ENCODE measurements around the gene VPS36.

GRCh38 chr13:52374389-52374788, 76.0 kb downstream of the VPS36 start:
- TF ChIP-seq GABPA (IDR thresholded peaks at IDR 0.05; ENCODE audit: low read depth, low read length) (no peak), GABPA (CRISPR knock-in tag; IDR thresholded peaks at IDR 0.05; ENCODE audit: low read depth) (no peak), TARDBP (CRISPR knock-in tag; IDR thresholded peaks at IDR 0.05) (no peak), JUNB (CRISPR knock-in tag; IDR thresholded peaks at IDR 0.05; ENCODE audit: borderline replicate concordance) (no peak), ZC3H13 (CRISPR knock-in tag; IDR thresholded peaks at IDR 0.05) (no peak), CBFB (CRISPR knock-in tag; IDR thresholded peaks at IDR 0.05) (no peak), PLRG1 (conservative IDR thresholded peaks at IDR 0.05) (no peak), CTCF (CRISPR knock-in tag; IDR thresholded peaks at IDR 0.05) (no peak)

Data from HepG2 (cell line).